Liver (tissue), 3 donors: ENCODE results near the gene SLIT3.

Experiments
- HNF4A ChIP-seq, 2 donors: conservative IDR thresholded peaks; 2 replicates each; pipeline ENCODE4 v1.6.1; 2016; ENCODE audit warnings: antibody characterized with exemption in 2 of 2, mild to moderate bottlenecking in 2 of 2
- JUND ChIP-seq, 2 donors: IDR thresholded peaks; 2 replicates each; pipeline ENCODE4 v1.6.1; 2016; ENCODE audit warnings: antibody characterized with exemption in 2 of 2
- NR2F2 ChIP-seq: IDR thresholded peaks from 2 replicates; pipeline ENCODE4 v1.6.1; 2016; ENCODE audit warnings: antibody characterized with exemption
- RAD21 ChIP-seq, 2 donors: IDR thresholded peaks; 2 replicates each; pipeline ENCODE4 v1.6.1; 2016; ENCODE audit warnings: antibody characterized with exemption in 2 of 2, mild to moderate bottlenecking in 2 of 2
- TAF1 ChIP-seq: conservative IDR thresholded peaks from 2 replicates; pipeline ENCODE4 v1.6.1; 2016; ENCODE audit warnings: antibody characterized with exemption, mild to moderate bottlenecking
- YY1 ChIP-seq: IDR thresholded peaks from 2 replicates; pipeline ENCODE4 v1.6.1; 2016; ENCODE audit warnings: antibody characterized with exemption, mild to moderate bottlenecking
- TF ChIP-seq, protein P1 (sequence below): fragments of 150-350 bp; IDR thresholded peaks from 2 replicates; pipeline ENCODE4 v1.5.1; 2017; ENCODE audit warnings: improper control_type of control experiment, low read depth, low read length; ENCODE audit not compliant: missing input control
- TF ChIP-seq, protein P2 (sequence below): IDR thresholded peaks from 2 replicates; pipeline ENCODE4 v1.6.1; 2016; ENCODE audit warnings: antibody characterized with exemption
- TF ChIP-seq, protein P3 (sequence below): IDR thresholded peaks from 2 replicates; pipeline ENCODE4 v1.6.1; 2016; ENCODE audit warnings: antibody characterized with exemption, mild to moderate bottlenecking
- TF ChIP-seq, protein P4 (sequence below): IDR thresholded peaks from 2 replicates; pipeline ENCODE4 v1.6.1; 2016; ENCODE audit warnings: antibody characterized with exemption
- donor health status: healthy.
- donor health status: healthy.

DNA sequence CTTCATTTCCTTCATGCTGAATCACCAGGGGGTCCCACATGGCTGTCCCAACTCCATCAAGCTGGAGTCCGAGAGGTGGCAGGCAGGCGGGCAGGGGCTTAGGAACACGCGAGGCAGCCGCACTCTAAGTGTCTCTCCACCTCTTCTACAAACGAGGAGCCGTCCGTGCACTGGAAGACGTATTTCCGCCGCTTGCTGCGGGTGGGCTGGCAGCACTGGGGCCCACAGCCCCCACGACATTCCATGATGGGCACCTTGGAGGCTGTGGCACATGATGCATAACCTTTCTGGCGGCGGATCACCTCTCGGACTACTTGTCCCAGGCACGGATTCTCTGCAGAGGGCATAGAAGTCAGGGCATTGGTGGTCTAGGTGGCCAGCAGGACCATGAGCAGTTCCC is 634.6 kb downstream of the SLIT3 start:
- TF ChIP-seq, protein P1, sequence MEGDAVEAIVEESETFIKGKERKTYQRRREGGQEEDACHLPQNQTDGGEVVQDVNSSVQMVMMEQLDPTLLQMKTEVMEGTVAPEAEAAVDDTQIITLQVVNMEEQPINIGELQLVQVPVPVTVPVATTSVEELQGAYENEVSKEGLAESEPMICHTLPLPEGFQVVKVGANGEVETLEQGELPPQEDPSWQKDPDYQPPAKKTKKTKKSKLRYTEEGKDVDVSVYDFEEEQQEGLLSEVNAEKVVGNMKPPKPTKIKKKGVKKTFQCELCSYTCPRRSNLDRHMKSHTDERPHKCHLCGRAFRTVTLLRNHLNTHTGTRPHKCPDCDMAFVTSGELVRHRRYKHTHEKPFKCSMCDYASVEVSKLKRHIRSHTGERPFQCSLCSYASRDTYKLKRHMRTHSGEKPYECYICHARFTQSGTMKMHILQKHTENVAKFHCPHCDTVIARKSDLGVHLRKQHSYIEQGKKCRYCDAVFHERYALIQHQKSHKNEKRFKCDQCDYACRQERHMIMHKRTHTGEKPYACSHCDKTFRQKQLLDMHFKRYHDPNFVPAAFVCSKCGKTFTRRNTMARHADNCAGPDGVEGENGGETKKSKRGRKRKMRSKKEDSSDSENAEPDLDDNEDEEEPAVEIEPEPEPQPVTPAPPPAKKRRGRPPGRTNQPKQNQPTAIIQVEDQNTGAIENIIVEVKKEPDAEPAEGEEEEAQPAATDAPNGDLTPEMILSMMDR, result no peak
- TF ChIP-seq TAF1, result no peak
- no peak for TF ChIP-seq RAD21 (IDR thresholded peaks at IDR 0.05)
- TF ChIP-seq, protein P2, sequence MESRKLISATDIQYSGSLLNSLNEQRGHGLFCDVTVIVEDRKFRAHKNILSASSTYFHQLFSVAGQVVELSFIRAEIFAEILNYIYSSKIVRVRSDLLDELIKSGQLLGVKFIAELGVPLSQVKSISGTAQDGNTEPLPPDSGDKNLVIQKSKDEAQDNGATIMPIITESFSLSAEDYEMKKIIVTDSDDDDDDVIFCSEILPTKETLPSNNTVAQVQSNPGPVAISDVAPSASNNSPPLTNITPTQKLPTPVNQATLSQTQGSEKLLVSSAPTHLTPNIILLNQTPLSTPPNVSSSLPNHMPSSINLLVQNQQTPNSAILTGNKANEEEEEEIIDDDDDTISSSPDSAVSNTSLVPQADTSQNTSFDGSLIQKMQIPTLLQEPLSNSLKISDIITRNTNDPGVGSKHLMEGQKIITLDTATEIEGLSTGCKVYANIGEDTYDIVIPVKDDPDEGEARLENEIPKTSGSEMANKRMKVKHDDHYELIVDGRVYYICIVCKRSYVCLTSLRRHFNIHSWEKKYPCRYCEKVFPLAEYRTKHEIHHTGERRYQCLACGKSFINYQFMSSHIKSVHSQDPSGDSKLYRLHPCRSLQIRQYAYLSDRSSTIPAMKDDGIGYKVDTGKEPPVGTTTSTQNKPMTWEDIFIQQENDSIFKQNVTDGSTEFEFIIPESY, result no peak
- TF ChIP-seq JUND (IDR thresholded peaks at IDR 0.05), result no peak
- TF ChIP-seq HNF4A (conservative IDR thresholded peaks at IDR 0.05), result no peak
- TF ChIP-seq, protein P3, sequence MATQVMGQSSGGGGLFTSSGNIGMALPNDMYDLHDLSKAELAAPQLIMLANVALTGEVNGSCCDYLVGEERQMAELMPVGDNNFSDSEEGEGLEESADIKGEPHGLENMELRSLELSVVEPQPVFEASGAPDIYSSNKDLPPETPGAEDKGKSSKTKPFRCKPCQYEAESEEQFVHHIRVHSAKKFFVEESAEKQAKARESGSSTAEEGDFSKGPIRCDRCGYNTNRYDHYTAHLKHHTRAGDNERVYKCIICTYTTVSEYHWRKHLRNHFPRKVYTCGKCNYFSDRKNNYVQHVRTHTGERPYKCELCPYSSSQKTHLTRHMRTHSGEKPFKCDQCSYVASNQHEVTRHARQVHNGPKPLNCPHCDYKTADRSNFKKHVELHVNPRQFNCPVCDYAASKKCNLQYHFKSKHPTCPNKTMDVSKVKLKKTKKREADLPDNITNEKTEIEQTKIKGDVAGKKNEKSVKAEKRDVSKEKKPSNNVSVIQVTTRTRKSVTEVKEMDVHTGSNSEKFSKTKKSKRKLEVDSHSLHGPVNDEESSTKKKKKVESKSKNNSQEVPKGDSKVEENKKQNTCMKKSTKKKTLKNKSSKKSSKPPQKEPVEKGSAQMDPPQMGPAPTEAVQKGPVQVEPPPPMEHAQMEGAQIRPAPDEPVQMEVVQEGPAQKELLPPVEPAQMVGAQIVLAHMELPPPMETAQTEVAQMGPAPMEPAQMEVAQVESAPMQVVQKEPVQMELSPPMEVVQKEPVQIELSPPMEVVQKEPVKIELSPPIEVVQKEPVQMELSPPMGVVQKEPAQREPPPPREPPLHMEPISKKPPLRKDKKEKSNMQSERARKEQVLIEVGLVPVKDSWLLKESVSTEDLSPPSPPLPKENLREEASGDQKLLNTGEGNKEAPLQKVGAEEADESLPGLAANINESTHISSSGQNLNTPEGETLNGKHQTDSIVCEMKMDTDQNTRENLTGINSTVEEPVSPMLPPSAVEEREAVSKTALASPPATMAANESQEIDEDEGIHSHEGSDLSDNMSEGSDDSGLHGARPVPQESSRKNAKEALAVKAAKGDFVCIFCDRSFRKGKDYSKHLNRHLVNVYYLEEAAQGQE, result no peak
- TF ChIP-seq NR2F2, result no peak
- no peak for TF ChIP-seq YY1
- TF ChIP-seq, protein P4, sequence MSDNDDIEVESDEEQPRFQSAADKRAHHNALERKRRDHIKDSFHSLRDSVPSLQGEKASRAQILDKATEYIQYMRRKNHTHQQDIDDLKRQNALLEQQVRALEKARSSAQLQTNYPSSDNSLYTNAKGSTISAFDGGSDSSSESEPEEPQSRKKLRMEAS, result no peak
